ENCODE results near the gene ARID1B. TPM values are rescaled to one million over a fixed set of nuclear protein-coding genes. Genes with fewer than 3 reads are reported as not detected.

Gene ARID1B
- total RNA-seq, 2 donors from 2014 or later: 65.1 to 99.4 TPM

DNA sequence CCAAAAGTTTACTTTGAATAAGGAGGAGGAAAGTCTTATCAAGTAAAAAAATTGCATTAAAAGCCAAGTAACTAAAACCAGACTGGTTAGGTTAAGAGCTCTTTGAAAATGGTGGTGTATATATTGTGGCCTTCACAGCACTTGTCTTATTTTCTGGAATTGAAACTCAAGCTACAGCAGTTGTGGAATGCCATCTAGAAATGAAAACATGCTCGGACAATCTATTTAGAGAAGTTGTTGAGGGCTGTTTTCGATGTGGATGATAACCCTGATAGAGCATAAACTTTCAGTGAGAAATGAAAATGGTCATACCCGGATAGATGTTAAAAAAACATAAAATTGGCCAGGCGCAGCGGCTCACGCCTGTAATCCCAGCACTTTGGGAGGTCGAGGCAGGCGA is 47.0 kb downstream of the ARID1B start:
- DNase-seq (ENCODE audit: low spot score): no peak
- WGBS: 82% methylated on average over 8 of the region's 8 CpGs
- no peaks in the 10 kb centered on the region for H3K9me3 ChIP-seq
- H3K4me1 ChIP-seq (replicated peaks): no peaks in the 10 kb centered on the region
- no peak overlapping the region for H3K27ac ChIP-seq
- H3K27me3 ChIP-seq (replicated peaks; ENCODE audit: insufficient read depth): no peaks in the 10 kb centered on the region
- TF ChIP-seq POLR2AphosphoS5 (IDR thresholded peaks at IDR 0.05) (no peak), POLR2A (IDR thresholded peaks at IDR 0.05) (no peak)
- TF ChIP-seq, protein P1, sequence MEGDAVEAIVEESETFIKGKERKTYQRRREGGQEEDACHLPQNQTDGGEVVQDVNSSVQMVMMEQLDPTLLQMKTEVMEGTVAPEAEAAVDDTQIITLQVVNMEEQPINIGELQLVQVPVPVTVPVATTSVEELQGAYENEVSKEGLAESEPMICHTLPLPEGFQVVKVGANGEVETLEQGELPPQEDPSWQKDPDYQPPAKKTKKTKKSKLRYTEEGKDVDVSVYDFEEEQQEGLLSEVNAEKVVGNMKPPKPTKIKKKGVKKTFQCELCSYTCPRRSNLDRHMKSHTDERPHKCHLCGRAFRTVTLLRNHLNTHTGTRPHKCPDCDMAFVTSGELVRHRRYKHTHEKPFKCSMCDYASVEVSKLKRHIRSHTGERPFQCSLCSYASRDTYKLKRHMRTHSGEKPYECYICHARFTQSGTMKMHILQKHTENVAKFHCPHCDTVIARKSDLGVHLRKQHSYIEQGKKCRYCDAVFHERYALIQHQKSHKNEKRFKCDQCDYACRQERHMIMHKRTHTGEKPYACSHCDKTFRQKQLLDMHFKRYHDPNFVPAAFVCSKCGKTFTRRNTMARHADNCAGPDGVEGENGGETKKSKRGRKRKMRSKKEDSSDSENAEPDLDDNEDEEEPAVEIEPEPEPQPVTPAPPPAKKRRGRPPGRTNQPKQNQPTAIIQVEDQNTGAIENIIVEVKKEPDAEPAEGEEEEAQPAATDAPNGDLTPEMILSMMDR (IDR thresholded peaks at IDR 0.05): no peak
- intact Hi-C loops (cut with DNase I): no loop called here
- H3K4me3 ChIP-seq: no peak overlapping the region
- H3K36me3 ChIP-seq: no peaks in the 10 kb centered on the region

DNA sequence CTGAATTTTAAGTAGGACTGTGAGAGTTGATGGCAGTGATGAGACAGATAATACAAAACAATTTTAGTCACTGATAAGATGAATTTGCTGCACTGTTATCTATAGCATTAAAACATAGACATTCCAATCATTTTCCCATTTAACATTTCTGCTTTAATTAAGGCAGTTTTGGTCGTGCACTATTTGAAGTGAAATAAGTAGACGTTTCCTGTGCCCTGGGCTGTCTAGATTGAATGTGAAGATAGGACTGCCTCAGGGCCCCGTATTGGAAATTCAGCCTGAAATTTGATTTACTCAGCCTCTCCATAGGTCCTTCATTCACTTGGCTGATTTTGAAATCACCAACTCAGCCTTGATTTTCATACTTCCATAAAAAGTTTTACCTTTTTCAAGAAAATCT is 48.3 kb downstream of the ARID1B start:
- Histone ChIP-seq H3K36me3 (no peaks in the 10 kb centered on the region), H3K27me3 (replicated peaks; ENCODE audit: insufficient read depth) (no peaks in the 10 kb centered on the region), H3K4me1 (replicated peaks) (no peaks in the 10 kb centered on the region), H3K9me3 (no peaks in the 10 kb centered on the region), H3K4me3 (no peak overlapping the region), H3K27ac (no peak overlapping the region)
- DNase-seq (ENCODE audit: low spot score): no peak
- TF ChIP-seq POLR2A (IDR thresholded peaks at IDR 0.05) (no peak), POLR2AphosphoS5 (IDR thresholded peaks at IDR 0.05) (no peak)
- TF ChIP-seq, protein P1 (IDR thresholded peaks at IDR 0.05): no peak
- 17% methylated on average over 3 of the region's 3 CpGs for WGBS
- intact Hi-C loops (cut with DNase I): no loop called here

DNA sequence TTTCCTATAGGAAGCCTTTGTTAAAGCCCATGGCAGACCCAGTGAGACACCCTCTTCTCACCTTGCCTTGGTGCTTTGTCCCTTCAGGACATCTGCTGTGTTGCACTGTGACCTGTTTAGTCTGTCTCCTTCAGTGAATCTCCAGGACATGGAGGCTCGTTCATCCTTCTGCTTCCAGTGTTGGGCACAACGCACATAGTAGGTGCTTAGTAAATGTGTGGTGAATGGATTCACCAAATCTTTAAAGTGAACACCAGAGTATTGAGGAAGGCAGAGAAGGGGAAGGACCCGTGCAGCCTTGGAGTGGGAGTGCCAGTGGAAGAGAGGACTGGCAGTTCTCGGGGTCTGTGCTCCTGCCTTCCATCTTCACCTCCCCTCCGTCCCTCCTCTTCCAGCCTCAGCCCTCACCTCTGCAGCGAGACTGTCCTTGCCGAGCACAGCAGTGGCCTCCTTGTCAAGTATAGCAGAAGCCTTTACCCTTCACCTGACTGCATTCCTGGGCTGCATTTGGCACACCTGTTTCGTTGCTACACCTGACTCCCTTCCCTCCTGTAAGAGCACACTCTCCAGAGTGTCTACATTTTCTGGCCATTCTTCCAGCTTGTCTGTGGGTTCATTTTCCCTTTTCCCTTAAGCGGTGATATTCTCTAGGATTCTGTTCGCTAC is 49.2 kb downstream of the ARID1B start:
- intact Hi-C loops (cut with DNase I): no loop called here
- Histone ChIP-seq H3K36me3 (no peaks in the 10 kb centered on the region), H3K27ac (no peak overlapping the region), H3K27me3 (replicated peaks; ENCODE audit: insufficient read depth) (no peaks in the 10 kb centered on the region), H3K9me3 (no peaks in the 10 kb centered on the region), H3K4me3 (no peak overlapping the region), H3K4me1 (replicated peaks) (no peaks in the 10 kb centered on the region)
- WGBS: 79% methylated on average over 10 of the region's 10 CpGs
- TF ChIP-seq POLR2A (IDR thresholded peaks at IDR 0.05) (no peak), POLR2AphosphoS5 (IDR thresholded peaks at IDR 0.05) (no peak)
- TF ChIP-seq, protein P1 (IDR thresholded peaks at IDR 0.05): no peak
- DNase-seq (ENCODE audit: low spot score): no peak

DNA sequence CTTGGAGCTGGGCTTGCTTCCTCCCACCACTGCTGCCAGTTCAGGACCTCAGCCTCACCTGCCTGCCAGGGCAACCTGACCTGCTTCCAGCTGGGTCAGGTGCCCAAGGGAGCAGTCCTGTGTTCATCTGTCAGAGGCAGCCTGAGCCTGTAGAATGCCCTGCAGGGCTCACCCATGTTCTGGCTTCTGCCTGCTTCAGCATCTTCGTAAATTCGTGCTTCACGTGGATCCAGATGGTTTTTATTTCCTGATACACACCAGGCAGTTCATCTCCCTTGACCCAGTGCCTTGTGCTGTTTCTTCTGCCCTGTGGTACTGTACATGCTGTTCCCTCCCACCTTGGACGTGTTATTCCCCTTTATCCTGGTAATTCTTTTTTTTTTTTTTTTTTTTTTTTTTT is 50.2 kb downstream of the ARID1B start:
- WGBS: 43% methylated on average over 4 of the region's 4 CpGs
- Histone ChIP-seq H3K4me1 (replicated peaks) (no peaks in the 10 kb centered on the region), H3K27me3 (replicated peaks; ENCODE audit: insufficient read depth) (no peaks in the 10 kb centered on the region), H3K27ac (no peak overlapping the region), H3K36me3 (no peaks in the 10 kb centered on the region), H3K9me3 (no peaks in the 10 kb centered on the region), H3K4me3 (no peak overlapping the region)
- TF ChIP-seq POLR2AphosphoS5 (IDR thresholded peaks at IDR 0.05) (no peak), POLR2A (IDR thresholded peaks at IDR 0.05) (no peak)
- TF ChIP-seq, protein P1 (IDR thresholded peaks at IDR 0.05): no peak
- DNase-seq (ENCODE audit: low spot score): no peak
- intact Hi-C loops (cut with DNase I): no loop called here

DNA sequence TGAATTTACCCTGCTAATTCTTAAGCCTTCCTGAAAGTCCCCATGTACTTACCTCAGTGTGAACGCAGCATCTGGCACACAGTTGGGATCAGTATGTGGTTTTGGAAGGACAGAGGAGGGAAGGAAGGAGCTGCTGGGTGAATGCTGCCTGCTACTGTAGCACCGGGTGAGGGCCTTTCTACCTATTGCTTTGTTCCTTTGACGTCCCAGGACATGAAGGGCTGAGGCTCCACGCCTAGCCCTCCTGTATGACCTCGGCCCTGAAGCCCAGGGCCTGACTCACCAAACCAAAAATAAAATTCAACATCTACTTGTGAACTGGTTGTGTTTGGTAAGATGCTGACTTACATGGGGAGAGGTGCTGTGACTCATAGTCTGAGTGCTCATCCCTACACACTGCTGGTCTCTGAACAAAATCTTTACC is 51.1 kb downstream of the ARID1B start:
- H3K27ac ChIP-seq: no peak overlapping the region
- no peak for DNase-seq (ENCODE audit: low spot score)
- H3K36me3 ChIP-seq: no peaks in the 10 kb centered on the region
- TF ChIP-seq, protein P1 (IDR thresholded peaks at IDR 0.05): no peak
- no peak for TF ChIP-seq POLR2AphosphoS5 (IDR thresholded peaks at IDR 0.05)
- intact Hi-C loops (cut with DNase I): no loop called here
- H3K27me3 ChIP-seq (replicated peaks; ENCODE audit: insufficient read depth): no peaks in the 10 kb centered on the region
- H3K4me3 ChIP-seq: no peak overlapping the region
- no peaks in the 10 kb centered on the region for H3K9me3 ChIP-seq
- H3K4me1 ChIP-seq (replicated peaks): no peaks in the 10 kb centered on the region
- 55% methylated on average over 5 of the region's 5 CpGs for WGBS

Data from prostate gland (tissue), 2 donors.